Osteocyte (in vitro differentiated cells): ENCODE data around the gene CAPN10. TPM values are rescaled to one million over a fixed set of nuclear protein-coding genes. Genes with fewer than 3 reads are reported as not detected.

ENCODE experiments used
- DNase-seq: peaks from one replicate; pipeline ENCODE4 v3.0.0; 2021; ENCODE audit warnings: mixed read lengths; ENCODE audit not compliant: unreplicated experiment; ENCODE audit errors: extremely low spot score
- H3K27ac Mint-ChIP-seq: one replicate; pipeline ENCODE4 v1.8.0; 2021; ENCODE audit warnings: mild to moderate bottlenecking, mixed read lengths; ENCODE audit not compliant: unreplicated experiment
- H3K27me3 Mint-ChIP-seq: one replicate; pipeline ENCODE4 v1.8.0; 2021; ENCODE audit warnings: mixed read lengths; ENCODE audit not compliant: unreplicated experiment
- H3K36me3 Mint-ChIP-seq: one replicate; pipeline ENCODE4 v1.8.0; 2021; ENCODE audit warnings: mixed read lengths; ENCODE audit not compliant: unreplicated experiment
- H3K4me1 Mint-ChIP-seq: one replicate; pipeline ENCODE4 v1.8.0; 2021; ENCODE audit warnings: mixed read lengths; ENCODE audit not compliant: unreplicated experiment
- H3K4me3 Mint-ChIP-seq: one replicate; pipeline ENCODE4 v1.8.0; 2021; ENCODE audit warnings: mild to moderate bottlenecking, moderate library complexity, mixed read lengths; ENCODE audit not compliant: unreplicated experiment
- H3K9me3 Mint-ChIP-seq: one replicate; pipeline ENCODE4 v1.8.0; 2021; ENCODE audit warnings: mixed read lengths; ENCODE audit not compliant: unreplicated experiment
- total RNA-seq: library from RNA; stranded (reverse); gene quantifications from 2 replicates; pipeline ENCODE4 v1.2.1, GENCODE V29; 2021
- TF ChIP-seq, protein P1 (sequence below): fragments of 200-600 bp; sonication (generic); IDR thresholded peaks from 2 replicates; pipeline ENCODE4 v1.5.0; 2021; ENCODE audit warnings: antibody characterized with exemption, mild to moderate bottlenecking, moderate library complexity

Gene CAPN10
- total RNA-seq, 1 donor from 2014 or later: 37.7 TPM

GRCh38 chr2:240595381-240596079, 9.0 kb downstream of the CAPN10 start:
- Mint-ChIP-seq H3K4me3 (no peak overlapping the region), H3K4me1 (no peaks in the 10 kb centered on the region), H3K27ac (no peak overlapping the region), H3K36me3 (no peaks in the 10 kb centered on the region), H3K9me3 (no peaks in the 10 kb centered on the region), H3K27me3 (no peaks in the 10 kb centered on the region)
- TF ChIP-seq, protein P1, sequence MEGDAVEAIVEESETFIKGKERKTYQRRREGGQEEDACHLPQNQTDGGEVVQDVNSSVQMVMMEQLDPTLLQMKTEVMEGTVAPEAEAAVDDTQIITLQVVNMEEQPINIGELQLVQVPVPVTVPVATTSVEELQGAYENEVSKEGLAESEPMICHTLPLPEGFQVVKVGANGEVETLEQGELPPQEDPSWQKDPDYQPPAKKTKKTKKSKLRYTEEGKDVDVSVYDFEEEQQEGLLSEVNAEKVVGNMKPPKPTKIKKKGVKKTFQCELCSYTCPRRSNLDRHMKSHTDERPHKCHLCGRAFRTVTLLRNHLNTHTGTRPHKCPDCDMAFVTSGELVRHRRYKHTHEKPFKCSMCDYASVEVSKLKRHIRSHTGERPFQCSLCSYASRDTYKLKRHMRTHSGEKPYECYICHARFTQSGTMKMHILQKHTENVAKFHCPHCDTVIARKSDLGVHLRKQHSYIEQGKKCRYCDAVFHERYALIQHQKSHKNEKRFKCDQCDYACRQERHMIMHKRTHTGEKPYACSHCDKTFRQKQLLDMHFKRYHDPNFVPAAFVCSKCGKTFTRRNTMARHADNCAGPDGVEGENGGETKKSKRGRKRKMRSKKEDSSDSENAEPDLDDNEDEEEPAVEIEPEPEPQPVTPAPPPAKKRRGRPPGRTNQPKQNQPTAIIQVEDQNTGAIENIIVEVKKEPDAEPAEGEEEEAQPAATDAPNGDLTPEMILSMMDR: no peak
- no peak for DNase-seq

DNA sequence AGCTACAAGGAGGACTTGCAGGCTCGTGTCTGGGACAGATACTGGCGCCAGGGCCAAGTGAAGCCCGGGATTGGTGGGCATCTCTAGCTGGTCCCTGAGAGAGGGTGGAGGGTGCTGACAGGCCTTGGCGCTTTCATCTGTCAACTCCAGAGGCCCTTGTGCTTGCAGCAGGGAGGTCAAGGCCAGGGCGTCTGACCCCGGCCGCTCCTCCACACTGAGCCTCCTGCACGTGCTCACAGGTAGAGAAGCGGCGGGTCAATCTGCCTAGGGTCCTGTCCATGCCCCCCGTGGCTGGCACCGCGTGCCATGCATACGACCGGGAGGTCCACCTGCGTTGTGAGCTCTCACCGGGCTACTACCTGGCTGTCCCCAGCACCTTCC, 9.5 kb downstream of the CAPN10 start:
- Mint-ChIP-seq H3K4me3 (no peak overlapping the region), H3K27ac (no peak overlapping the region), H3K36me3 (no peaks in the 10 kb centered on the region), H3K9me3 (no peaks in the 10 kb centered on the region), H3K27me3 (no peaks in the 10 kb centered on the region), H3K4me1 (no peaks in the 10 kb centered on the region)
- no peak for DNase-seq
- TF ChIP-seq, protein P1: no peak

- Mint-ChIP-seq H3K27ac (no peak overlapping the region), H3K36me3 (no peaks in the 10 kb centered on the region), H3K27me3 (no peaks in the 10 kb centered on the region), H3K9me3 (no peaks in the 10 kb centered on the region), H3K4me3 (no peak overlapping the region), H3K4me1 (no peaks in the 10 kb centered on the region)
- TF ChIP-seq, protein P1: no peak
- DNase-seq: no peak
These were observed 10.0 kb downstream of the CAPN10 start for GRCh38 chr2:240596491-240596931.

GRCh38 chr2:240597054-240597418, 10.5 kb downstream of the CAPN10 start:
- Mint-ChIP-seq H3K4me1 (no peaks in the 10 kb centered on the region), H3K27ac (no peak overlapping the region), H3K4me3 (no peak overlapping the region), H3K36me3 (no peaks in the 10 kb centered on the region), H3K27me3 (no peaks in the 10 kb centered on the region), H3K9me3 (no peaks in the 10 kb centered on the region)
- TF ChIP-seq, protein P1: no peak
- no peak for DNase-seq

- Mint-ChIP-seq H3K9me3 (no peaks in the 10 kb centered on the region), H3K27ac (no peak overlapping the region), H3K4me3 (no peak overlapping the region), H3K4me1 (no peaks in the 10 kb centered on the region), H3K36me3 (no peaks in the 10 kb centered on the region), H3K27me3 (no peaks in the 10 kb centered on the region)
- DNase-seq: no peak
- TF ChIP-seq, protein P1: no peak
These were observed 11.1 kb downstream of the CAPN10 start for GRCh38 chr2:240597419-240598181.
